NCI-H1694 (cell line): ENCODE measurements around the gene IGFL4.

Source experiments
- DNase-seq: peaks from one replicate; lab custom pipeline; 2025; lab: John Stamatoyannopoulos, UW

The IGFL4 gene

DNA sequence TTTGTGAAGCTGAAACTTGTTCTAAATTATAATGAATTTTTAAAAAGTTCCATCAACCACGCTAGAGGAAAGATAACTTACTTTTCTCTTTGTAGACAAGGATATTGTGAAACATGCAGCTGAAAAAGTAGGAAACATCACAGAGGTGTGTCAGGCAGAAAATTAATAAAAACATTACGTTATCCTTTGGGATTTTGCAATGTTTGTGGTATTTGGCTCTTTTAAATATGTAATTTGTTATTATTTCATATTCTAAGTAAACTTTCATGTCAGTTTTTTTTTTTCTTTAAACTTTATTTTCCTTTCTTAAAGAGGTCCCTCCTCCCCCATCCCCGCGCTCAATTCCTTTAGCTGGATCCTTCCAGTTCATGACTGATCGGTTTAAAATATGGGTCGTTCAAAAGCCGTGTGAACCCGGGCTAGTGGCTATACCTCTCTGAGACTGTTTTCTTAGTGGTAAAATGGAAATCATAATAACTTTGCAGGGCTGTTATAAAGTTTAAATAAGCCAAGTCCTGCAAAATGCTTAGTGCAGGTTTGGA lies 46.3 kb downstream of the IGFL4 start:
- DNase-seq = no peak

DNA sequence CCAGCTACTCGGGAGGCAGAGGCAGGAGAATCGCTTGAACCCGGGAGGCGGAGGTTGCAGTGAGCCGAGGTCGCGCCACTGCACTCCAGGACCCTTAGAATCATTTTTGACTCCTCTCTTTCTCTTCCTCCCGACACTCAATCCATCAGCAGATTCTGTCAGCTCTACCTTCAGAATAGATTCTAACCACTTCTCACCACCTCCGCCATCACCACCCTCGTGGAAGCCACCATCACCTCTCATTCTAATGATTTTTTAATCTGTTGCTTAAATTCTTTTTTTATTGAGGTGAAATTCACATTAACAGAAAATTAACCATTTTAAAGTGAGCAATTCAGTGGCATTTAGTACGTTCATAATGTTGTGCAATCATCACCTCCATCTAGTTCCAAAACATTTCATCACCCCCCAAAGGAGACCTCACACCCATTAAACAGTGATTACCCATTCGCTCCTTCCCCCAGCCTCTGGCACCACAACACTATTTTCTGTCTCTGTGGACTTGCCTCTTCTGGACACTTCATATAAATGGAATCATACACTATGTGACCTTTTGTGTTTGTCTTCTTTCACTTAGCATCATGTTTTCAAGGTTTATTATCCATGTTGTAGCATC lies 50.6 kb downstream of the IGFL4 start:
- no peak for DNase-seq
